ENCODE data around the gene BABAM2. TPM values are rescaled to one million over a fixed set of nuclear protein-coding genes. Genes with fewer than 3 reads are reported as not detected.

The BABAM2 gene
- total RNA-seq, 2 experiments from 2014 or later: 66.8 to 68.4 TPM

GRCh38 chr2:28181801-28182200 is 291.3 kb downstream of the BABAM2 start:
- TF ChIP-seq, protein P1, sequence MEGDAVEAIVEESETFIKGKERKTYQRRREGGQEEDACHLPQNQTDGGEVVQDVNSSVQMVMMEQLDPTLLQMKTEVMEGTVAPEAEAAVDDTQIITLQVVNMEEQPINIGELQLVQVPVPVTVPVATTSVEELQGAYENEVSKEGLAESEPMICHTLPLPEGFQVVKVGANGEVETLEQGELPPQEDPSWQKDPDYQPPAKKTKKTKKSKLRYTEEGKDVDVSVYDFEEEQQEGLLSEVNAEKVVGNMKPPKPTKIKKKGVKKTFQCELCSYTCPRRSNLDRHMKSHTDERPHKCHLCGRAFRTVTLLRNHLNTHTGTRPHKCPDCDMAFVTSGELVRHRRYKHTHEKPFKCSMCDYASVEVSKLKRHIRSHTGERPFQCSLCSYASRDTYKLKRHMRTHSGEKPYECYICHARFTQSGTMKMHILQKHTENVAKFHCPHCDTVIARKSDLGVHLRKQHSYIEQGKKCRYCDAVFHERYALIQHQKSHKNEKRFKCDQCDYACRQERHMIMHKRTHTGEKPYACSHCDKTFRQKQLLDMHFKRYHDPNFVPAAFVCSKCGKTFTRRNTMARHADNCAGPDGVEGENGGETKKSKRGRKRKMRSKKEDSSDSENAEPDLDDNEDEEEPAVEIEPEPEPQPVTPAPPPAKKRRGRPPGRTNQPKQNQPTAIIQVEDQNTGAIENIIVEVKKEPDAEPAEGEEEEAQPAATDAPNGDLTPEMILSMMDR (IDR thresholded peaks at IDR 0.05): no peak
- no peaks in the 10 kb centered on the region for H3K4me1 Mint-ChIP-seq (ENCODE audit: low read depth)
- H3K27me3 Mint-ChIP-seq: no peaks in the 10 kb centered on the region
- DNase-seq (no peak), ATAC-seq (no peak)
- intact Hi-C loops (cut with micrococcal nuclease): no loop called here
- peaks cover 8% of the 10 kb centered on the region for H3K36me3 Mint-ChIP-seq (ENCODE audit: low read depth)
- no peak overlapping the region for H3K27ac Mint-ChIP-seq
- peaks cover 7% of the 10 kb centered on the region for H3K9me3 Mint-ChIP-seq
- ChIA-PET CTCF (no interaction called here), POLR2A (no interaction called here)
- H3K4me3 Mint-ChIP-seq: no peak overlapping the region

DNA sequence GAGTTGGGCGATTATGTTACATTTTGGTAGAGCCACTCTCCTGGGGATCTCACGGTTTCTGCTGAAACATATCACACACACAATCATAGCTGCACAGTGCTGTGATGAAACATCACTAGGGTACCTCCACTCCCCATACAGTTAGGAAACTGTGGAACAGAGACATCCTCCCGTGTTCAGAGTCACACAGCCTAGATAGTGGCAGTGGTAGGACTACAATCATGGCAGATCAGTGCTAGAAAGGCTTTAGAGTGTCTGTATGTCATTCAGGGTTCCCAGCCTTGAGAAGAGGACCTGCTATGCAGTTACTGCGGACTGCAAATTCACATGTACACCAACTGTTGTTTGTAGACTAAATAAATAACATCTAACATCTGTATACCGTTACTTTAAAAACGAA is 291.8 kb downstream of the BABAM2 start:
- ATAC-seq (no peak), DNase-seq (no peak)
- Mint-ChIP-seq H3K4me3 (no peak overlapping the region), H3K36me3 (ENCODE audit: low read depth) (peaks cover 8% of the 10 kb centered on the region), H3K27ac (no peak overlapping the region), H3K4me1 (ENCODE audit: low read depth) (no peaks in the 10 kb centered on the region), H3K27me3 (no peaks in the 10 kb centered on the region), H3K9me3 (peaks cover 5% of the 10 kb centered on the region)
- intact Hi-C loops (cut with micrococcal nuclease): no loop called here
- CTCF ChIA-PET: no interaction called here
- TF ChIP-seq, protein P1 (IDR thresholded peaks at IDR 0.05): no peak
- POLR2A ChIA-PET: no interaction called here

DNA sequence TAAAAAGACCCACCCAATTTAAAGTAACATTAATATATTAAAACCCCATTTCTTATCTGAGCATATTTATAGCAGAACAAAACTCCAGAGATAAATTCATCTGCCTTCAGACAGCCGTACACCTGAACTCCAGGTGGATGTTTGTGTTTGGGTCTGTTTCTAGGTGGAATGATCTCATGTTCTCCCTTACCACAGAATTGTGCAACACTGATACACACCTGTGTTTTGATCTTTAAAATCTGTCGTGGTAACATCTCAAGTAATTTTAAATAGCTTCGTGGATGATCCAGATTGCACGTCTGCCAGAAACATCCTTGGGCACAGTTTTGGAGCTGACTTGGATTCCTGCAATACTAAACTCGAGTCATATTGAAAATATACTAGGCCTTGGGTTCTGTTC is 294.6 kb downstream of the BABAM2 start:
- Mint-ChIP-seq H3K27ac (no peak overlapping the region), H3K9me3 (no peaks in the 10 kb centered on the region), H3K27me3 (no peaks in the 10 kb centered on the region), H3K4me1 (ENCODE audit: low read depth) (no peaks in the 10 kb centered on the region), H3K4me3 (no peak overlapping the region), H3K36me3 (ENCODE audit: low read depth) (peaks cover 9% of the 10 kb centered on the region)
- DNase-seq (no peak), ATAC-seq (no peak)
- POLR2A ChIA-PET: no interaction called here
- TF ChIP-seq, protein P1 (IDR thresholded peaks at IDR 0.05): no peak
- CTCF ChIA-PET: no interaction called here
- intact Hi-C loops (cut with micrococcal nuclease): no loop called here

DNA sequence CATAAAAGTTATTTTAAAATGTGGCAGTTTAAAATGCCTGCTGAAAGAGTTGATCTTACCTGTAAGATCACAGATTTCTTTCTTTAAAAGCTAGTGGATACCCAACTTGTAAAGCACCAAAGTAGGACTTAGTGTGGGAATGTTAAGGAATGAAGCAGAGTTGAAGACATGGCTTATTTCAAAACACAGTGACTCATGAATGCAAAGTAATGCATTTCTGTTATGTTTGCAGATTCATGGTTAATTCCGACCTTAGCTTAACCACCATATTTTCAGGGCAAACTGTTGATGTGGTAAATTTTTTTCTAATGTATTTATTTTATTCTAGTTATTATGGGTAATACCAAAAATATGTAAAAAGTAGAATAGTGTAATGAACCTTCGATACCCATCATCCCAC is 295.4 kb downstream of the BABAM2 start:
- Mint-ChIP-seq H3K27ac (no peak overlapping the region), H3K9me3 (no peaks in the 10 kb centered on the region), H3K4me3 (no peak overlapping the region), H3K36me3 (ENCODE audit: low read depth) (peaks cover 9% of the 10 kb centered on the region), H3K4me1 (ENCODE audit: low read depth) (no peaks in the 10 kb centered on the region), H3K27me3 (no peaks in the 10 kb centered on the region)
- intact Hi-C loops (cut with micrococcal nuclease): no loop called here
- DNase-seq (no peak), ATAC-seq (no peak)
- TF ChIP-seq, protein P1 (IDR thresholded peaks at IDR 0.05): no peak
- ChIA-PET CTCF (no interaction called here), POLR2A (no interaction called here)

DNA sequence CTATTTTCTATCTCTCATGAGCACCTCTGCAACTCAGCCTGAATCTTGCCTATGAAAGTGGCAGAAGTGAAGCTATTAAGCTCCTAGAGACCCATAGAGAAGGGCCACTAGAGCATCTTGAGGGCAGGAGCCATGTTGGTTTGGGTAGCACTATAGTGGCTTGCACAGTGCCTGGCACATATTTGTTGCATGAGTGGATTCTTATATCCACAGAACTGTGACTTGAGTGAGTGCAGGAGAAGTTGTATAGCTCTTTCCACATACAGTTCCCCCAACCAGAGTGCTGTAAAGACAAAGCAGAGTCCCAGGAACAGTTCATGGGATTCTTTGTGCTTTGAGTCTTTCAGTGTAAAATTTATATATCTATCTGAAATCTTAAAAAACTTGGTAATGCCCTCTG is 296.7 kb downstream of the BABAM2 start:
- ATAC-seq (no peak), DNase-seq (no peak)
- no peak overlapping the region for H3K4me3 Mint-ChIP-seq
- TF ChIP-seq, protein P1 (IDR thresholded peaks at IDR 0.05): no peak
- POLR2A ChIA-PET: no interaction called here
- H3K27me3 Mint-ChIP-seq: no peaks in the 10 kb centered on the region
- H3K4me1 Mint-ChIP-seq (ENCODE audit: low read depth): no peaks in the 10 kb centered on the region
- no peaks in the 10 kb centered on the region for H3K9me3 Mint-ChIP-seq
- peaks cover 9% of the 10 kb centered on the region for H3K36me3 Mint-ChIP-seq (ENCODE audit: low read depth)
- CTCF ChIA-PET: interaction anchor here (0.7 kb wide), 1 partner anchor 32 kb away, joined by 3 read pairs; no protein-coding TSS in a partner anchor
- H3K27ac Mint-ChIP-seq: no peak overlapping the region
- intact Hi-C loops (cut with micrococcal nuclease): no loop called here
